ENCODE data around the gene FES. TPM values are rescaled to one million over a fixed set of nuclear protein-coding genes. Genes with fewer than 3 reads are reported as not detected.
"Not testable (repeated sequence)": the region's sequence is repeated elsewhere in the genome, so short reads cannot be mapped to it uniquely, and the experiment has no call there.

The FES gene
- polyA plus RNA-seq, 2 of the 4 experiments (the other 2 are of a cell fraction) = 0.39 to 0.50 TPM

DNA sequence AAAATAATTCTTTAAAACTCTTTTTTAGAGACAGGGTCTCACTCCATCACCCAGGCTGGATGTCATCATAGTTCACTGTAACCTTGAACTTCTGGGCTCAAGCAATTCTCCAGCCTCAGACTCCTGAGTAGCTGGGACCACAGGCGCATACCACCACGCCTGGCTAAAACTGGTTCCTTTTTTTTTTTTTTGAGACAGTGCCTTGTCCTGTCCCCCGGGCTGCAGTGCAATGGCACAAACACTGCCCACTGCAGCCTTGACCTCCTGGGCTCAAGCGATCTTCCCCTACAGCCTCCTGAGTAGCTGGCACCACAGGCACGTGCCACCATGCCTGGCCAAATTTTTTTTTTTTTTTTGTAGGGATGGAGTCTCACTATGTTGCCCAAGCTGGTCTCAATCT, 39.6 kb upstream of the FES start:
- H3K9me3 ChIP-seq = no peaks in the 10 kb centered on the region
- ATAC-seq (peak in 1 of 2 experiments; percentile 42; a peak in 3 of 6 replicates), DNase-seq (ENCODE audit: low read depth in 1 of 2, low spot score in 1 of 2) (no peak), FAIRE-seq (no peak)
- peaks cover 12% of the 10 kb centered on the region for H3K4me1 ChIP-seq
- H3K4me3 ChIP-seq = no peak overlapping the region
- 84% methylated on average over 5 of the region's 5 CpGs for WGBS (ENCODE audit: missing lambda C conversion rate)
- peak overlapping the region in 1 of 2 experiments; percentile 74; a peak in 3 of 6 replicates for H3K27ac ChIP-seq
- TF ChIP-seq KDM5A (IDR thresholded peaks at IDR 0.05) = no peak
- ChIA-PET POLR2A (no interaction called here), CTCF (interaction anchor here (0.6 to 2.2 kb wide), 6 partner anchors 13 to 99 kb away, joined by 3 to 9 read pairs (median 3); no protein-coding TSS in a partner anchor)
- H3K4me2 ChIP-seq = peak overlapping the region; percentile 42; the same call in 1 of the 3 replicates

DNA sequence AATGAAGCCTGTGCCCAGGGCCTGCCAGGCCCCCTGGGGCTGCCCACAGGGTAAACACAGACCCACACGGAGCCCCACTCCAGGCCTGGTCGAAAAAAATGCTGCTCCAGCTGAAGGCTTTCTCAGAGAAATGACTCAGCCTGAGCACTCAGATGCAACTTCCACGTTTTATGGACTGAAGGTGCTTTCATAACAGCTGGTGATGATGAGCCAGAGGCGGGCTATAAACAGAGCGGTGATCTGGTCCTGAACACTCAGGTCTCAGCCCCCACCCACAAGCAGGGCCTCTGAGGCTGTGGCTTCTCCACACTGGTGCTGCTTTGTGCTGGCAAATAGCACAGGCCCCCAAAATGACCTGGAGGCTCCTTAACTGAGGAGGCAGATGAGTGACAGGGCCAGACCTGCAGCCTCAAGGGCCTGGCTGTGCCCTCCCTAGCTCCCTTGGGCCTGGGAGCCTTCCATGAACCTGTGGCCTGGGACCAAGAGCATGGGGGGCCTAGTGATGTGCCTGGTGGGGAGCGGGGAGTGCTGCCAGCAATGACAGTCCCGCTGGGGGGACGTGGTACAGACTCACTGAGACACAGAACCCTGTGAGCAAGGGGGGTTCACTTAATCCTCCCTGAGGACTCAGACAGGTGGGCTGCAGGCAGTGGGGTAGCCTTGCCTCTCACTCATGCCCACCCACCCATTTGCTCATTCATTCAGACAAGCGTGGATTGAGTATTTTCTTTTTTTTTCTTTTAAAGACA, 38.9 kb upstream of the FES start:
- Histone ChIP-seq H3K4me2 (peak overlapping the region; percentile 42), H3K27ac (peak overlapping the region; percentile 32 to 74; a peak in 4 of 6 replicates), H3K4me1 (peaks cover 12% of the 10 kb centered on the region), H3K9me3 (no peaks in the 10 kb centered on the region), H3K4me3 (no peak overlapping the region)
- no peak for FAIRE-seq
- 52% methylated on average over 9 of the region's 9 CpGs for WGBS (ENCODE audit: missing lambda C conversion rate)
- ChIA-PET POLR2A (no interaction called here), CTCF (interaction anchor here (0.9 to 2.2 kb wide), 5 partner anchors 13 to 100 kb away, joined by 3 to 9 read pairs (median 3); no protein-coding TSS in a partner anchor)
- peak; percentile 89 to 97 for ATAC-seq
- TF ChIP-seq JUNB (IDR thresholded peaks at IDR 0.05) = peak; percentile 36; the same call in 1 of the 2 replicates
- TF ChIP-seq JUN (IDR thresholded peaks at IDR 0.05) = peak in 1 of 2 experiments; percentile 32; a peak in 1 of 5 replicates
- TF ChIP-seq MAFK (IDR thresholded peaks at IDR 0.05; ENCODE audit: partially characterized antibody) = peak; percentile 50
- no peak for TF ChIP-seq NR3C1 (IDR thresholded peaks at IDR 0.05)
- peak; percentile 4 to 29; a peak in 1 of 4 replicates for TF ChIP-seq CEBPB (IDR thresholded peaks at IDR 0.05)
- TF ChIP-seq, protein P1, sequence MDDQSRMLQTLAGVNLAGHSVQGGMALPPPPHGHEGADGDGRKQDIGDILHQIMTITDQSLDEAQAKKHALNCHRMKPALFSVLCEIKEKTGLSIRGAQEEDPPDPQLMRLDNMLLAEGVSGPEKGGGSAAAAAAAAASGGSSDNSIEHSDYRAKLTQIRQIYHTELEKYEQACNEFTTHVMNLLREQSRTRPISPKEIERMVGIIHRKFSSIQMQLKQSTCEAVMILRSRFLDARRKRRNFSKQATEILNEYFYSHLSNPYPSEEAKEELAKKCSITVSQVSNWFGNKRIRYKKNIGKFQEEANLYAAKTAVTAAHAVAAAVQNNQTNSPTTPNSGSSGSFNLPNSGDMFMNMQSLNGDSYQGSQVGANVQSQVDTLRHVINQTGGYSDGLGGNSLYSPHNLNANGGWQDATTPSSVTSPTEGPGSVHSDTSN (IDR thresholded peaks at IDR 0.05) = no peak
- TF ChIP-seq, protein P2, sequence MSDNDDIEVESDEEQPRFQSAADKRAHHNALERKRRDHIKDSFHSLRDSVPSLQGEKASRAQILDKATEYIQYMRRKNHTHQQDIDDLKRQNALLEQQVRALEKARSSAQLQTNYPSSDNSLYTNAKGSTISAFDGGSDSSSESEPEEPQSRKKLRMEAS (IDR thresholded peaks at IDR 0.05) = 0 out of 2 replicates have a peak, but pooled peaks have one; percentile 49
- peak; percentile 69 for TF ChIP-seq FOSL2 (IDR thresholded peaks at IDR 0.05)
- peak; percentile 75 for TF ChIP-seq FOSL2 (CRISPR knock-in tag; IDR thresholded peaks at IDR 0.05)
- peak; percentile 46 to 60 for DNase-seq (ENCODE audit: low read depth in 1 of 2, low spot score in 1 of 2)

DNA sequence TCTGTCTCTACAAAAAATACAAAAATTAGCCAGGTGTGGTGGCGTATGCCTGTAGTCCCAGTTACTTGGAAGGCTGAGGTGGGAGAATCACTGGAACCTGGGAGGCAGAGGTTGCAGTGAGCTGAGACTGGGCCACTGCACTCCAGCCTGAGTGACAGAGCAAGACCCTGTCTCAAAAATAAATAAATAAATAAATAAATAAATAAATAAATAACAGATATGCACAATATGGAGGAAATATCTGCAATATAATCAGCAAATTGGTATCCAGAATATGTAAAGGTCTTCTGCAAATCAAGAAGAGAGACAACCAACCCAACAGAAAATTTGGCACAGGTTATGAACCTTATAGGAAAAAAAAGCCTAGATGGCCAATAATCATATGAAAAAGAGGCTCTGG, 34.9 kb upstream of the FES start:
- CTCF ChIA-PET = interaction anchor here (0.6 to 2.5 kb wide), 7 partner anchors 10 to 296 kb away, joined by 3 to 11 read pairs (median 4); partner anchors contain the start of gene HDDC3
- TF ChIP-seq ZC3H11A (IDR thresholded peaks at IDR 0.05) = peak; percentile 92
- DNase-seq (ENCODE audit: low read depth in 1 of 2, low spot score in 1 of 2); H3K4me2 ChIP-seq; ATAC-seq; H3K27ac ChIP-seq; FAIRE-seq; H3K9me3 ChIP-seq; POLR2A ChIA-PET; H3K4me3 ChIP-seq: not testable (repeated sequence)
- 93% methylated on average over 1 of the region's 1 CpG for WGBS (ENCODE audit: missing lambda C conversion rate)
- H3K4me1 ChIP-seq = peaks cover 12% of the 10 kb centered on the region

DNA sequence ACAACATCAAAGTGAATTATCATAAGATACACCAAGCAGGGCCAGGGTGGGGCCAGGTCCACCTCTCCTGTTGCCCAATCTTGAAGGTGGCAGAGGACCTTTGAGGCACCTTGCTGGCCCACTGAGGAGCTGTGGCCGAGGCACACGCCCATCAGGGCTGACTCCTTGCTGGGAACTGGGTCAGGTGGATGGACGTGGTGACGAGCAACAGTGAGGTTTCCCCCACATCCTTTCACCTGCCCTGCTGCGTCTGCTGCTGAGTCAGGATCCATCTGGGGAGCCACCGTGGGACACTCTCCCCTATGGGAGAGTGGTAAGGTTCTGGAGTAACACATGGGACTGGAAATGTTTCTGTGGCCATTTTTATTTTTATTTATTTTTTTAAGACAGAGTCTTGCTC, 33.2 kb upstream of the FES start:
- ChIA-PET POLR2A (no interaction called here), CTCF (interaction anchor here (0.9 to 1.9 kb wide), 4 partner anchors 8 to 81 kb away, joined by 3 to 8 read pairs (median 4); partner anchors contain the start of gene HDDC3)
- WGBS (ENCODE audit: missing lambda C conversion rate) = 84% methylated on average over 6 of the region's 6 CpGs
- no peak overlapping the region for H3K27ac ChIP-seq
- TF ChIP-seq CHD2 (IDR thresholded peaks at IDR 0.05; ENCODE audit: low read length, partially characterized antibody) (no peak), SREBF2 (IDR thresholded peaks at IDR 0.05) (no peak), TFCP2L1 (CRISPR knock-in tag; IDR thresholded peaks at IDR 0.05) (no peak), KDM5A (IDR thresholded peaks at IDR 0.05) (no peak), EHF (CRISPR knock-in tag; IDR thresholded peaks at IDR 0.05) (no peak), MAZ (IDR thresholded peaks at IDR 0.05; ENCODE audit: borderline replicate concordance, low read depth, low read length) (no peak), NR3C1 (IDR thresholded peaks at IDR 0.05) (no peak), JUNB (IDR thresholded peaks at IDR 0.05) (no peak), FOXS1 (CRISPR knock-in tag; IDR thresholded peaks at IDR 0.05) (no peak), TP53 (CRISPR knock-in tag; IDR thresholded peaks at IDR 0.05) (no peak), ZC3H11A (IDR thresholded peaks at IDR 0.05) (no peak), GATA3 (IDR thresholded peaks at IDR 0.05; ENCODE audit: borderline replicate concordance) (no peak)
- ATAC-seq = no peak
- H3K4me2 ChIP-seq = no peak overlapping the region
- no peak for DNase-seq (ENCODE audit: low read depth in 1 of 2, low spot score in 1 of 2)
- no peak overlapping the region for H3K4me3 ChIP-seq
- no peak for FAIRE-seq
- no peaks in the 10 kb centered on the region for H3K9me3 ChIP-seq
- H3K4me1 ChIP-seq = no peaks in the 10 kb centered on the region
